ENCODE results near the gene C2orf92. TPM values are rescaled to one million over a fixed set of nuclear protein-coding genes. Genes with fewer than 3 reads are reported as not detected.
A peak's percentile ranks its signal among the peaks of the same experiment; 100 is the strongest.

The C2orf92 gene
- total RNA-seq, 1 donor from 2014 or later = 3.3 TPM

- H3K4me2 ChIP-seq = no peak overlapping the region
- no peak overlapping the region for H3K9ac ChIP-seq
- H3K27me3 ChIP-seq = no peaks in the 10 kb centered on the region
- no peak overlapping the region for H3K4me3 ChIP-seq
- TF ChIP-seq EZH2 (IDR thresholded peaks at IDR 0.05) = no peak
- no peak for TF ChIP-seq EZH2phosphoT487 (IDR thresholded peaks at IDR 0.05)
- TF ChIP-seq, protein P1, sequence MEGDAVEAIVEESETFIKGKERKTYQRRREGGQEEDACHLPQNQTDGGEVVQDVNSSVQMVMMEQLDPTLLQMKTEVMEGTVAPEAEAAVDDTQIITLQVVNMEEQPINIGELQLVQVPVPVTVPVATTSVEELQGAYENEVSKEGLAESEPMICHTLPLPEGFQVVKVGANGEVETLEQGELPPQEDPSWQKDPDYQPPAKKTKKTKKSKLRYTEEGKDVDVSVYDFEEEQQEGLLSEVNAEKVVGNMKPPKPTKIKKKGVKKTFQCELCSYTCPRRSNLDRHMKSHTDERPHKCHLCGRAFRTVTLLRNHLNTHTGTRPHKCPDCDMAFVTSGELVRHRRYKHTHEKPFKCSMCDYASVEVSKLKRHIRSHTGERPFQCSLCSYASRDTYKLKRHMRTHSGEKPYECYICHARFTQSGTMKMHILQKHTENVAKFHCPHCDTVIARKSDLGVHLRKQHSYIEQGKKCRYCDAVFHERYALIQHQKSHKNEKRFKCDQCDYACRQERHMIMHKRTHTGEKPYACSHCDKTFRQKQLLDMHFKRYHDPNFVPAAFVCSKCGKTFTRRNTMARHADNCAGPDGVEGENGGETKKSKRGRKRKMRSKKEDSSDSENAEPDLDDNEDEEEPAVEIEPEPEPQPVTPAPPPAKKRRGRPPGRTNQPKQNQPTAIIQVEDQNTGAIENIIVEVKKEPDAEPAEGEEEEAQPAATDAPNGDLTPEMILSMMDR (IDR thresholded peaks at IDR 0.05) = no peak
- no peak overlapping the region for H3K27ac ChIP-seq
- H2AFZ ChIP-seq (replicated peaks) = no peak overlapping the region
- no peak overlapping the region for H3K4me3 Mint-ChIP-seq
- no peak overlapping the region for H3K27ac Mint-ChIP-seq
- peaks cover 5% of the 10 kb centered on the region for H3K27me3 Mint-ChIP-seq (ENCODE audit: insufficient read depth, low read depth)
- no peaks in the 10 kb centered on the region for H3F3A ChIP-seq (ENCODE audit: low read depth)
- DNase-seq (ENCODE audit: low spot score) = no peak
- no peaks in the 10 kb centered on the region for H3K4me1 ChIP-seq
- peaks cover 2% of the 10 kb centered on the region for H3K4me1 Mint-ChIP-seq
- H3K9me3 Mint-ChIP-seq = no peaks in the 10 kb centered on the region
- no peaks in the 10 kb centered on the region for H4K20me1 ChIP-seq (ENCODE audit: low read depth)
- no peaks in the 10 kb centered on the region for H3K36me3 Mint-ChIP-seq
- no peaks in the 10 kb centered on the region for H3K36me3 ChIP-seq
- H3K79me2 ChIP-seq (ENCODE audit: low read depth) = no peaks in the 10 kb centered on the region
- H3K9me3 ChIP-seq (ENCODE audit: low read depth) = no peaks in the 10 kb centered on the region
Measured at GRCh38 chr2:97737421-97738178, 68.1 kb downstream of the C2orf92 start.

DNA sequence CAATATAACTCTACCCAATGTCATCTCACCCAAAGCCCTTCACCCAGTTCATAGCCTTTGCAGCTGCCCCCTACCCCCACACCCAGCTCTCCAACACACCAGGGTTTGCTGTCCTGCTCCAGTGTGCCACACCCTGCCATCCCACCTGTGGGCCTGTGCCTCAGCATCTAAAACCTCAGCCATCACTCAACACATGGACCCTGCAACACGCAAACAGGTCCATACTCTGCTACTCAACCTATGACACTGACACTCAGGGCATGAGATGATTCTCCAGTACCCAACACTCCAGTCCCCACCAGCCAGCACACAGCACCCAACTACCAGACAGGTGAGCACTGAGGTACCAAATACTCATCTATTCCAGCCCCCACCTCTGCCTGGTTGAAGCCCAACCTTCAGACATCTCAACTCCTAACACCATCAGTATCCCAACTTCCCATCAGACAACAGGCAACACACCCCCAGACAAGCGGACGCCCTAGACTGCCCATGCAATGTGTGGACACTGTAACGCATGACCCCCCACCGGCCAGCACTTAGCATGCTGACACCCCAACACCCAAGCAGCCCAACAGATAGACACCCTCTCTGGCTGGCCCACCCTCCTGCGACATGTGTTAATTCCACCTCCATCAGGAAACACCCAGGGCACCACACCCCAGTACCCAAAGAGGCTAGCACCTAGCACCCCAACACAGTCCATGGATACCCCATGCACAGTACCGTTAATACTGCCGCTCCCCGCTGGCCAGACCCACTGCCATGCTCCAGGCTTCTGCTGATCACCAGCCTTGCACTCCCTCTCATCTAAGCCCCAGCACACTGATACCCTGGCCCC lies 68.9 kb downstream of the C2orf92 start:
- Histone ChIP-seq H4K20me1 (ENCODE audit: low read depth) (no peaks in the 10 kb centered on the region), H3F3A (ENCODE audit: low read depth) (no peaks in the 10 kb centered on the region), H3K4me2 (no peak overlapping the region), H3K27me3 (no peaks in the 10 kb centered on the region), H3K9me3 (ENCODE audit: low read depth) (no peaks in the 10 kb centered on the region), H3K9ac (no peak overlapping the region), H3K4me3 (no peak overlapping the region), H3K79me2 (ENCODE audit: low read depth) (no peaks in the 10 kb centered on the region), H3K36me3 (no peaks in the 10 kb centered on the region), H3K4me1 (no peaks in the 10 kb centered on the region), H3K27ac (no peak overlapping the region), H2AFZ (replicated peaks) (no peak overlapping the region)
- H3K36me3 Mint-ChIP-seq = no peaks in the 10 kb centered on the region
- H3K9me3 Mint-ChIP-seq = no peaks in the 10 kb centered on the region
- H3K27me3 Mint-ChIP-seq (ENCODE audit: insufficient read depth, low read depth) = peaks cover 5% of the 10 kb centered on the region
- peak overlapping the region; percentile 25 for H3K4me3 Mint-ChIP-seq
- DNase-seq (ENCODE audit: low spot score) = no peak
- H3K27ac Mint-ChIP-seq = peak overlapping the region; percentile 9
- H3K4me1 Mint-ChIP-seq = peaks cover 5% of the 10 kb centered on the region
- TF ChIP-seq, protein P1 (IDR thresholded peaks at IDR 0.05) = no peak
- no peak for TF ChIP-seq EZH2 (IDR thresholded peaks at IDR 0.05)
- no peak for TF ChIP-seq EZH2phosphoT487 (IDR thresholded peaks at IDR 0.05)

DNA sequence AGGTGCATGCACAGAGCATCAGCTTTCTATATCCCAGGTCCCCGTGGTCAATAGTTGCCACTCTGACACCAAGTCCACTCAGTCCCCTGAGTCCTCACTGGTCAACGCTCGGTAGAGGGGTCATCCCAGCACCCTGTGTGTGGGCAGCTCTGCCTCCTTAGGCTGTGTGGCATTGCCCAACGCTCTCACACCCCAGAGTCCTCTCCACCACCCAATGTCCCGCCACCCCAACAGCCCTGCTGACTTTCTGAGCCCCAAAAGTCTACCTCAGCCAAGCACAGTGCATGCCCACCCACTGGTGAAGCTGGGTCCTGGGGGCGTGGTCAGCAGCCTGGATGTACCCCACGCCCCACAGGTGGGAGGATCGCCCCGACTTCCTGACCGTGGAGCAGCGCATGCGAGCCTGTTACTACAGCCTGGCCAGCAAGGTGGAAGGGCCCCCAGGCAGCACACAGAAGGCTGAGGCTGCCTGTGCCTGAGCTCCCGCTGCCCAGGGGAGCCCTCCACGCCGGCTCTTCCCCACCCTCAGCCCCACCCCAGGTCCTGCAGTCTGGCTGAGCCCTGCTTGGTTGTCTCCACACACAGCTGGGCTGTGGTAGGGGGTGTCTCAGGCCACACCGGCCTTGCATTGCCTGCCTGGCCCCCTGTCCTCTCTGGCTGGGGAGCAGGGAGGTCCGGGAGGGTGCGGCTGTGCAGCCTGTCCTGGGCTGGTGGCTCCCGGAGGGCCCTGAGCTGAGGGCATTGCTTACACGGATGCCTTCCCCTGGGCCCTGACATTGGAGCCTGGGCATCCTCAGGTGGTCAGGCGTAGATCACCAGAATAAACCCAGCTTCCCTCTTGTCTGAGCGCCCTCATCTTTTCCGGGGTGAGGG lies 69.7 kb downstream of the C2orf92 start:
- Histone ChIP-seq H3K9me3 (ENCODE audit: low read depth) (no peaks in the 10 kb centered on the region), H3K27me3 (no peaks in the 10 kb centered on the region), H3K36me3 (no peaks in the 10 kb centered on the region), H3K9ac (no peak overlapping the region), H3K4me2 (no peak overlapping the region), H2AFZ (replicated peaks) (no peak overlapping the region), H3K4me3 (no peak overlapping the region), H4K20me1 (ENCODE audit: low read depth) (no peaks in the 10 kb centered on the region), H3K27ac (no peak overlapping the region), H3F3A (ENCODE audit: low read depth) (no peaks in the 10 kb centered on the region), H3K79me2 (ENCODE audit: low read depth) (no peaks in the 10 kb centered on the region), H3K4me1 (no peaks in the 10 kb centered on the region)
- Mint-ChIP-seq H3K27ac (no peak overlapping the region), H3K27me3 (ENCODE audit: insufficient read depth, low read depth) (peaks cover 5% of the 10 kb centered on the region), H3K4me3 (no peak overlapping the region), H3K4me1 (peaks cover 5% of the 10 kb centered on the region), H3K9me3 (no peaks in the 10 kb centered on the region), H3K36me3 (peaks cover 4% of the 10 kb centered on the region)
- DNase-seq (ENCODE audit: low spot score) = no peak
- TF ChIP-seq, protein P1 (IDR thresholded peaks at IDR 0.05) = no peak
- TF ChIP-seq EZH2 (IDR thresholded peaks at IDR 0.05) = no peak
- no peak for TF ChIP-seq EZH2phosphoT487 (IDR thresholded peaks at IDR 0.05)

All from neural progenitor cell (in vitro differentiated cells).